Measurements from ENCODE around the gene OPRD1. TPM values are rescaled to one million over a fixed set of nuclear protein-coding genes. Genes with fewer than 3 reads are reported as not detected.

OPRD1 gene
- polyA plus RNA-seq, 3 donors, result 0.01 TPM; not detected in 2

DNA sequence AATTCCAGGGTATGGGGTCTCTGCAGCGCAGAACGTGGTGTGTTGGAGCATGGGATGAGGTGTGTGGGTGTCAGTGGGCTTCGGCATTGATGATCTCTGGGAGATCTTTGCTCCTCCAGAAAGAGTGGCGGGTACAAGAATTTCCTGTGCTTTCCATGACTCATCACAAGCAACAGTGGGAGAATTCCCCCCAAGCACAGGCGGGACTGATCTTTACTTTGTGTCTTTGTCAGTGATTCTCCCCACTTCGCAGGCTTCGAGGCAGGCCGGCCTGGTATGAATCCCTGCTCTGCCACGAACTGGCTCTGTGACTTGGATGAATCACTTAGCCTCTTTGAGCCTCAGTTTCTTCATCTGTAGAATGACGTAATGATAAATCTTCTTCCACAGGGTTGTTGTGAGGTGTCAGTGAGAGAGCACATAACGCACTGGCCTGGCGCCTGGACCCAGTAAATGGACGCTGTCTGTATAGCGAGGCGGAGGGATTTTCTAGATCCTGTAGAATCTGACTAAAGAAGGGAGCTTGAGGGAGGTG, 2.0 kb downstream of the OPRD1 start:
- H3K27me3 ChIP-seq (ENCODE audit: control insufficient read depth in 2 of 2, insufficient read depth in 2 of 2, low read length in 2 of 2), result peaks cover 37 to 53% of the 10 kb centered on the region in 2 donors

DNA sequence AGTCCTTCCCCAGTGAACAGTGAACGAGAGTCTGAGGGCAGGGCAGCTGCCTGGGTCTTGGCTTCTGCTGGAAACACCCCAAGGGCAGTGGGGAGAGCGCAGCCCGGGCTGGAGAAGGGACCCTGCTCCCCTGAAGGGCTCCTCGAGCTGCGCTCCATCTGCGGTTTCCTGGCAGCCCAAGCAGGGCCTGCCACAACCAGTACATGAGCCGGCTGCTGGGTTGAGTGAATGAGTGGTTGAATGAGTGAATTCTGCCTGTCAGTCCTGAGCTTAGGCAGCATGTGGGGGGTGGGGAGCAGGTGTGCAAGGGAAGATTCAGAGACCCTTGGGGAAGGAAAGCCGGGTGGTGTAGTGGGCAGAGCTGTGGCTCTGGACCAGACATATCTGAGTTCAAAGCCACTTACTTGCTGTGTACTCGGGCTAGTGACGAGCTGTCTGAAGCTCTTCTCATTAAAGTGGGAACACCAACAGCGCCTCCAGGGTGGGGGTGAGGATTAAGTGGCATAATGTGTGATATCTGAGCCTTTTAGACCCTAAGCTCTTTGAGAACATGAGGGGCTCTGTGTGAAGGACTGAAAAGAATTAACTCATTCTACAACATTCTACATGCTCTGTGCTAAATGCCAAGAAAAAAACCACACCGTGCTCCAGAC, 3.7 kb downstream of the OPRD1 start:
- peak overlapping the region in 1 of 2 donors; percentile 28 for H3K4me3 Mint-ChIP-seq
- peaks cover 3% of the 10 kb centered on the region for H3K4me1 Mint-ChIP-seq
- Histone ChIP-seq H3K4me1 (ENCODE audit: control insufficient read depth in 1 of 2, insufficient read depth in 2 of 2, low read length in 2 of 2) (no peaks in the 10 kb centered on the region), H3K36me3 (replicated peaks in 1 of 2; ENCODE audit: control insufficient read depth in 1 of 2, insufficient read depth in 2 of 2, low read length in 2 of 2) (no peaks in the 10 kb centered on the region), H3K4me3 (replicated peaks in 1 of 3; ENCODE audit: low read depth in 2 of 3, low read length in 3 of 3) (no peak overlapping the region), H3K27me3 (ENCODE audit: control insufficient read depth in 2 of 2, insufficient read depth in 2 of 2, low read length in 2 of 2) (peaks cover 30 to 43% of the 10 kb centered on the region in 2 donors), H4K20me1 (ENCODE audit: insufficient read depth, low read length) (no peaks in the 10 kb centered on the region), H3K27ac (ENCODE audit: low read depth in 1 of 2, low read length in 2 of 2) (no peak overlapping the region), H3K4me2 (replicated peaks; ENCODE audit: extremely low read depth, low read length, poor library complexity, severe bottlenecking) (no peak overlapping the region), H2AFZ (ENCODE audit: insufficient read depth, low read depth, low read length, poor library complexity, severe bottlenecking) (no peak overlapping the region), H3K9ac (ENCODE audit: insufficient read depth, low read length, poor library complexity, severe bottlenecking) (no peak overlapping the region), H3K79me2 (ENCODE audit: insufficient read depth, low read length) (no peaks in the 10 kb centered on the region), H3K9me3 (replicated peaks in 1 of 2; ENCODE audit: control insufficient read depth in 1 of 2, insufficient read depth in 1 of 2, low read length in 2 of 2) (no peaks in the 10 kb centered on the region)
- DNase-seq, result no peak
- H3K27ac Mint-ChIP-seq, result no peak overlapping the region
- no peaks in the 10 kb centered on the region for H3K36me3 Mint-ChIP-seq
- peaks cover 48 to 60% (median 55%) of the 10 kb centered on the region in 3 donors for H3K27me3 Mint-ChIP-seq (ENCODE audit: low read depth in 3 of 3)
- peaks cover 0 to 7% (median 0%) of the 10 kb centered on the region in 7 donors for H3K9me3 Mint-ChIP-seq
- 22% methylated on average over 10 of the region's 12 CpGs for WGBS (ENCODE audit: insufficient coverage)
- intact Hi-C loops (cut with micrococcal nuclease), result no loop called here
- TF ChIP-seq, protein P1, sequence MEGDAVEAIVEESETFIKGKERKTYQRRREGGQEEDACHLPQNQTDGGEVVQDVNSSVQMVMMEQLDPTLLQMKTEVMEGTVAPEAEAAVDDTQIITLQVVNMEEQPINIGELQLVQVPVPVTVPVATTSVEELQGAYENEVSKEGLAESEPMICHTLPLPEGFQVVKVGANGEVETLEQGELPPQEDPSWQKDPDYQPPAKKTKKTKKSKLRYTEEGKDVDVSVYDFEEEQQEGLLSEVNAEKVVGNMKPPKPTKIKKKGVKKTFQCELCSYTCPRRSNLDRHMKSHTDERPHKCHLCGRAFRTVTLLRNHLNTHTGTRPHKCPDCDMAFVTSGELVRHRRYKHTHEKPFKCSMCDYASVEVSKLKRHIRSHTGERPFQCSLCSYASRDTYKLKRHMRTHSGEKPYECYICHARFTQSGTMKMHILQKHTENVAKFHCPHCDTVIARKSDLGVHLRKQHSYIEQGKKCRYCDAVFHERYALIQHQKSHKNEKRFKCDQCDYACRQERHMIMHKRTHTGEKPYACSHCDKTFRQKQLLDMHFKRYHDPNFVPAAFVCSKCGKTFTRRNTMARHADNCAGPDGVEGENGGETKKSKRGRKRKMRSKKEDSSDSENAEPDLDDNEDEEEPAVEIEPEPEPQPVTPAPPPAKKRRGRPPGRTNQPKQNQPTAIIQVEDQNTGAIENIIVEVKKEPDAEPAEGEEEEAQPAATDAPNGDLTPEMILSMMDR (IDR thresholded peaks at IDR 0.05), result no peak

More for the DNA sequence above, 2.0 kb downstream of the OPRD1 start:
- DNase-seq, result no peak
- no peak overlapping the region for H3K9ac ChIP-seq (ENCODE audit: insufficient read depth, low read length, poor library complexity, severe bottlenecking)
- no peak overlapping the region for H3K27ac ChIP-seq (ENCODE audit: low read depth in 1 of 2, low read length in 2 of 2)
- H3K4me2 ChIP-seq (replicated peaks; ENCODE audit: extremely low read depth, low read length, poor library complexity, severe bottlenecking), result no peak overlapping the region
- WGBS (ENCODE audit: insufficient coverage), result 95% methylated on average over 8 of the region's 15 CpGs
- H3K4me1 Mint-ChIP-seq, result peaks cover 5% of the 10 kb centered on the region
- no peaks in the 10 kb centered on the region for H3K36me3 Mint-ChIP-seq
- no peak overlapping the region for H2AFZ ChIP-seq (ENCODE audit: insufficient read depth, low read depth, low read length, poor library complexity, severe bottlenecking)
- H3K36me3 ChIP-seq (replicated peaks in 1 of 2; ENCODE audit: control insufficient read depth in 1 of 2, insufficient read depth in 2 of 2, low read length in 2 of 2), result no peaks in the 10 kb centered on the region
- H3K27ac Mint-ChIP-seq, result no peak overlapping the region
- no peaks in the 10 kb centered on the region for H3K79me2 ChIP-seq (ENCODE audit: insufficient read depth, low read length)
- no peaks in the 10 kb centered on the region for H3K4me1 ChIP-seq (ENCODE audit: control insufficient read depth in 1 of 2, insufficient read depth in 2 of 2, low read length in 2 of 2)
- peaks cover 54 to 71% (median 67%) of the 10 kb centered on the region in 3 donors for H3K27me3 Mint-ChIP-seq (ENCODE audit: low read depth in 3 of 3)
- H3K4me3 Mint-ChIP-seq, result peak overlapping the region in 1 of 2 donors; percentile 54
- intact Hi-C loops (cut with micrococcal nuclease), result no loop called here
- H4K20me1 ChIP-seq (ENCODE audit: insufficient read depth, low read length), result no peaks in the 10 kb centered on the region
- no peaks in the 10 kb centered on the region for H3K9me3 ChIP-seq (replicated peaks in 1 of 2; ENCODE audit: control insufficient read depth in 1 of 2, insufficient read depth in 1 of 2, low read length in 2 of 2)
- H3K4me3 ChIP-seq (replicated peaks in 1 of 3; ENCODE audit: low read depth in 2 of 3, low read length in 3 of 3), result no peak overlapping the region
- H3K9me3 Mint-ChIP-seq, result peaks cover 0 to 7% (median 1%) of the 10 kb centered on the region in 7 donors
- TF ChIP-seq, protein P1 (IDR thresholded peaks at IDR 0.05), result no peak

All from CD14-positive monocyte (primary cell).